Keratinocyte (primary cell): ENCODE results near the gene MTMR2.

Experiments
- CTCF ChIP-seq, 3 experiments: IDR thresholded peaks in 1 of 3; conservative IDR thresholded peaks in 1 of 3; optimal IDR thresholded peaks in 1 of 3; 2 replicates in 2 of 3; 3 replicates in 1 of 3; pipeline versions ENCODE3 to v1.5.1; 2011; ENCODE audit warnings: low read length in 3 of 3, mild to moderate bottlenecking in 3 of 3, moderate library complexity in 2 of 3, control low read depth in 1 of 3, inconsistent platforms in 1 of 3; ENCODE audit not compliant: insufficient read depth in 2 of 3; ENCODE audit errors: extremely low read depth in 1 of 3
- EZH2 ChIP-seq: IDR thresholded peaks from one replicate; pipeline ENCODE4 v1.6.1; 2012; ENCODE audit warnings: inconsistent platforms, mild to moderate bottlenecking, low read length, moderate library complexity

GRCh38 chr11:95892892-95893570 is 30.9 kb downstream of the MTMR2 start:
- TF ChIP-seq EZH2 (no peak), CTCF (optimal IDR thresholded peaks at IDR 0.05 in 1 of 3, IDR thresholded peaks at IDR 0.05 in 1 of 3, conservative IDR thresholded peaks at IDR 0.05 in 1 of 3; ENCODE audit: extremely low read depth in 1 of 3, insufficient read depth in 2 of 3, low read length in 3 of 3) (no peak)
